Right lobe of liver (tissue), 6 donors: ENCODE measurements around the gene TBC1D5. TPM values are rescaled to one million over a fixed set of nuclear protein-coding genes. Genes with fewer than 3 reads are reported as not detected.

Source experiments
- ATAC-seq, 4 donors: fragments of 200-7000 bp; cut with Tn5 transposase; one replicate each; pipeline ENCODE4 v1.9.1; 2020; ENCODE audit warnings: mild to moderate bottlenecking in 4 of 4, moderate library complexity in 4 of 4
- DNase-seq, 3 donors: peaks; one replicate each; pipeline ENCODE4 v3.0.0-alpha.2; 2020
- H3K27ac ChIP-seq, 3 donors: fragments of 200-600 bp; one replicate each; pipeline ENCODE4 v1.8.0; 2022
- H3K27me3 ChIP-seq, 2 donors: fragments of 200-600 bp; one replicate each; pipeline ENCODE4 v1.8.0; 2022
- H3K36me3 ChIP-seq, 4 donors: fragments of 200-600 bp; sonication (generic) in 1 of 4; one replicate each; pipeline versions ENCODE4 v1.5.1 to v1.8.0; 2017 to 2022; ENCODE audit warnings: control low read depth in 1 of 4
- H3K4me1 ChIP-seq, 4 donors: fragments of 200-600 bp; sonication (generic) in 1 of 4; one replicate each; pipeline versions ENCODE4 v1.5.1 to v1.8.0; 2017 to 2022; ENCODE audit warnings: control low read depth in 1 of 4
- H3K4me3 ChIP-seq, 3 donors: fragments of 200-600 bp; one replicate each; pipeline ENCODE4 v1.8.0; 2022
- H3K9me3 ChIP-seq, 4 donors: fragments of 200-600 bp; sonication (generic) in 1 of 4; one replicate each; pipeline versions ENCODE4 v1.5.1 to v1.8.0; 2017 to 2022; ENCODE audit warnings: control low read depth in 1 of 4
- CTCF ChIP-seq, 4 donors: fragments of 200-600 bp in 3 of 4; fragments of 450-650 bp in 1 of 4; IDR thresholded peaks; one replicate each; pipeline versions ENCODE4 v1.5.1 to v1.8.0; 2016 to 2022; ENCODE audit warnings: antibody characterized with exemption in 4 of 4, mild to moderate bottlenecking in 2 of 4
- POLR2A ChIP-seq: fragments of 450-650 bp; IDR thresholded peaks from one replicate; pipeline ENCODE4 v1.6.1; 2017; ENCODE audit warnings: antibody characterized with exemption, mild to moderate bottlenecking
- WGBS: methylation state at CpG from one replicate; pipeline ENCODE4 v1.1.6; 2018; ENCODE audit warnings: low coverage, low lambda C conversion rate; ENCODE audit not compliant: insufficient coverage; ENCODE audit errors: missing lambda C conversion rate; 5-methylcytosine and 5-hydroxymethylcytosine counted together
- intact Hi-C, 2 donors: fragments of 100-400 bp; cut with DNase I; formaldehyde crosslinking; loops; one replicate each; pipeline versions ENCODE4 v1.11.2 to v1.14.1; 2022
- total RNA-seq, 6 experiments: library from RNA; depleted of rRNA in 2 of 6; stranded (reverse); fragments of >200 nt in 2 of 6; fragmentation: NEBNext Ultra II Directional in 3 of 6; extraction: Animal tissue kit (Norgen Biotek cat#: 25700) in 3 of 6; gene quantifications; one replicate each; pipeline versions ENCODE4 v1.1.0 to v1.2.4, GENCODE V29; 2016 to 2023
- donor health status: DM: no; HTN: yes; CAD: no.
- donor health status: DM: no; HTN: no; CAD: no.
- donor health status: DM: no; HTN: no; CAD: no.
- donor health status: DM: no; HTN: yes; CAD: no.
- donor health status: DM: no; HTN: yes; CAD: no.

TBC1D5 gene
- total RNA-seq, 6 experiments from 2014 or later = 21.5 to 33.4 (median 27.7) TPM

GRCh38 chr3:17144665-17144993 is 597.8 kb downstream of the TBC1D5 start:
- DNase-seq (no peak), ATAC-seq (no peak)
- Histone ChIP-seq H3K4me1 (no peaks in the 10 kb centered on the region), H3K36me3 (no peaks in the 10 kb centered on the region), H3K4me3 (no peak overlapping the region), H3K27me3 (no peaks in the 10 kb centered on the region), H3K27ac (no peak overlapping the region), H3K9me3 (no peaks in the 10 kb centered on the region)
- 90% methylated on average over 2 of the region's 7 CpGs for WGBS
- intact Hi-C loops = no loop called here
- TF ChIP-seq CTCF (IDR thresholded peaks at IDR 0.05) (no peak), POLR2A (no peak)

GRCh38 chr3:17143893-17144664 is 598.4 kb downstream of the TBC1D5 start:
- intact Hi-C loops = no loop called here
- no peaks in the 10 kb centered on the region for H3K27me3 ChIP-seq
- H3K4me1 ChIP-seq = no peaks in the 10 kb centered on the region
- no peaks in the 10 kb centered on the region for H3K36me3 ChIP-seq
- ATAC-seq (no peak), DNase-seq (no peak)
- WGBS = 81% methylated on average over 9 of the region's 10 CpGs
- no peak overlapping the region for H3K27ac ChIP-seq
- no peaks in the 10 kb centered on the region for H3K9me3 ChIP-seq
- TF ChIP-seq CTCF (IDR thresholded peaks at IDR 0.05) = no peak
- no peak for TF ChIP-seq POLR2A
- H3K4me3 ChIP-seq = no peak overlapping the region

- Histone ChIP-seq H3K4me1 (no peaks in the 10 kb centered on the region), H3K27me3 (no peaks in the 10 kb centered on the region), H3K36me3 (no peaks in the 10 kb centered on the region), H3K27ac (no peak overlapping the region), H3K4me3 (no peak overlapping the region), H3K9me3 (no peaks in the 10 kb centered on the region)
- TF ChIP-seq CTCF (IDR thresholded peaks at IDR 0.05) = no peak
- no peak for TF ChIP-seq POLR2A
- DNase-seq (no peak), ATAC-seq (no peak)
- WGBS = 96% methylated on average over 9 of the region's 10 CpGs
- intact Hi-C loops = no loop called here
Measured at GRCh38 chr3:17142516-17142915, 599.9 kb downstream of the TBC1D5 start.

- Histone ChIP-seq H3K4me3 (no peak overlapping the region), H3K4me1 (no peaks in the 10 kb centered on the region), H3K27ac (no peak overlapping the region), H3K27me3 (no peaks in the 10 kb centered on the region), H3K9me3 (no peaks in the 10 kb centered on the region), H3K36me3 (no peaks in the 10 kb centered on the region)
- WGBS = 100% methylated on average over 1 of the region's 4 CpGs
- ATAC-seq (no peak), DNase-seq (no peak)
- intact Hi-C loops = no loop called here
- no peak for TF ChIP-seq POLR2A
- TF ChIP-seq CTCF (IDR thresholded peaks at IDR 0.05) = no peak
Measured at GRCh38 chr3:17141699-17142098, 600.7 kb downstream of the TBC1D5 start.
